ENCODE results near the gene PTH. TPM values are rescaled to one million over a fixed set of nuclear protein-coding genes. Genes with fewer than 3 reads are reported as not detected.

Gene PTH
- polyA plus RNA-seq, 1 donor, result not detected

DNA sequence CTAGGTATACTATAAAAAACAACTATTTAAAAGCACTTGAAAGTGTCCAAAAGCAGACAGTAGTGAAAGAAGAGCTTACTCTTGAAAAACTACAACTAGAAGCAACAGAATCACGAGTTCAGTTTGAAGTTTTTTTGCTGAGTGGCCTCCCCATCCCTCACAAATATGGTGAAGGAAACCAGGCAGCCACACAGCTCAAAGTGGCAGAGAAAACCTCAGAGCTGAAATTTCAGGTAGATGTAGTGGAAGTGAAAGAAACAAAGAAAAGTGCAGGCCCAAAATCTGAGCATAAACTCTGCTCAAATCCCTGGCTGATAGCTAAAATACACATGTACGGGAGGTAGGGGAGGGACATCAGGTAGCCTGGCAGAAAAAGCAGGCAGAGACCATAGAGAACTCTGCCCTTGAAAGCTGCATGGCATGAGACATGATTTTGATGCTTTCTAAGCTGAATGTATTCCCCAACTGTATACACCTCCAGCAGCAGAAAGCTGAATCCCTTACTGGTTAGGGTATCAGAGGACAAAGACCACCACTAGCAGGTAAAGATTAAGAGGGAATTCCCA lies 44.9 kb downstream of the PTH start:
- WGBS (ENCODE audit: insufficient coverage, low lambda C conversion rate), result no CpG with 5 or more reads among the region's 2 CpGs
- Histone ChIP-seq H3K36me3 (ENCODE audit: control insufficient read depth, insufficient read depth, low read length) (no peaks in the 10 kb centered on the region), H3K4me3 (ENCODE audit: low read length) (no peak overlapping the region), H3K27me3 (ENCODE audit: control insufficient read depth, insufficient read depth, low read length) (no peaks in the 10 kb centered on the region), H3K4me1 (ENCODE audit: control insufficient read depth, insufficient read depth, low read length) (no peaks in the 10 kb centered on the region), H3K9me3 (ENCODE audit: control insufficient read depth, low read depth, low read length) (no peaks in the 10 kb centered on the region), H3K27ac (ENCODE audit: low read length) (no peak overlapping the region)
- no peak for DNase-seq

DNA sequence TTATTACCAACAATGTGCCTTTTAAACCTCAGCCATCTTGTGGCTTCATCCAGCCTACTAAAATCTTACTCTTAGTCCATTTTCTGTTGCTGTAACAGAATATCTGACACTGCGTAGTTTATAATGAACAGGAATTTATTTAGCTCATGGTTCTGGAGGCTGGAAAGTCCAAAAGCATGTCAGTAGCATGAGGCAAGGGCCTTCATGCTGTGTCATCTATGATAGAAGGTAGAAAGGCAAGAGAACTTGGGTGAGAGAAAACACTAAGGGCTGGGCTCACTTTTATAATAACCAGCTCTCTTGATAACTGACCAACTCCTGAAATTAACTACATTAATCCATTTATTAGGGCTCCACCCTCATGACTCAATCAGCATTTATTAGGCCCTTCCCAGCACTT lies 46.3 kb downstream of the PTH start:
- Histone ChIP-seq H3K36me3 (ENCODE audit: control insufficient read depth, insufficient read depth, low read length) (no peaks in the 10 kb centered on the region), H3K27me3 (ENCODE audit: control insufficient read depth, insufficient read depth, low read length) (no peaks in the 10 kb centered on the region), H3K4me1 (ENCODE audit: control insufficient read depth, insufficient read depth, low read length) (no peaks in the 10 kb centered on the region), H3K27ac (ENCODE audit: low read length) (no peak overlapping the region), H3K9me3 (ENCODE audit: control insufficient read depth, low read depth, low read length) (no peaks in the 10 kb centered on the region), H3K4me3 (ENCODE audit: low read length) (no peak overlapping the region)
- no CpG with 5 or more reads among the region's 1 CpG for WGBS (ENCODE audit: insufficient coverage, low lambda C conversion rate)
- DNase-seq, result no peak

DNA sequence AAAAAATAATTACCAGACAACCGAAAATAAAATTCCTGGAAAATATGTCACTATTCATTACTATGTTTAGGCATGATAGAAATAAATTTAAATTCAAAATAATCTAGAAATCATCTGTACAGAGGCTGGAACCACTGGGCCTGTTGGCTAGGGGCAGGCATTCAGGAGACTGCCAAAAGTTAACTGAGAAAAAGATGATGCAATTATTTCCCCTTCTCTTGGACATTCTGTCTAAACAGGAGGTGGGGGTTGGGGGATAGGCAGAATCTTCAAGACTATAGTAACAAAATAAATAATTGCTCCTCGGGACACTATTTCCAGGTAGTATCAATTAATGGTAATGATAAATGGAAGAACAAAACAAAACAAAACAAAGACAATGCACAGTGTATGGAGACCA lies 46.9 kb downstream of the PTH start:
- Histone ChIP-seq H3K36me3 (ENCODE audit: control insufficient read depth, insufficient read depth, low read length) (no peaks in the 10 kb centered on the region), H3K27ac (ENCODE audit: low read length) (no peak overlapping the region), H3K27me3 (ENCODE audit: control insufficient read depth, insufficient read depth, low read length) (no peaks in the 10 kb centered on the region), H3K9me3 (ENCODE audit: control insufficient read depth, low read depth, low read length) (no peaks in the 10 kb centered on the region), H3K4me3 (ENCODE audit: low read length) (no peak overlapping the region), H3K4me1 (ENCODE audit: control insufficient read depth, insufficient read depth, low read length) (no peaks in the 10 kb centered on the region)
- 100% methylated on average over 1 of the region's 2 CpGs for WGBS (ENCODE audit: insufficient coverage, low lambda C conversion rate)
- DNase-seq, result no peak

DNA sequence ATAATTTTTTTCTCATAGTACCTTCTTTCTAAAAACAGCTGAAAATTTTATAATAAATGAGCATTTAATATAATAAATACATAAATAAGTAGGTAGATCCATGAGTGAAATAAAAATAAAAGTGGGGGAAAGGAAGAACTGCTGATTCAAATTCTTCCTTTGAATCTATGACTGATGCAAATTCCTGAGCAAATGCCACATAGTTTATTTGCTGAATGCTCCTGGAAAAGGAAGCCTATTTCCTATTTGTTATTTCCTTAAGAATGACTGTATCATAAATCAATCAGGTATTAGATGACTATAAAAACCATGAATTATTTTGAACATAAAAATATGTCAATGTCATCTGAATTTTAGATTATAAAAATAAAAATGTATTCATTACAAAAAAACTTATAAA lies 49.4 kb downstream of the PTH start:
- Histone ChIP-seq H3K4me1 (ENCODE audit: control insufficient read depth, insufficient read depth, low read length) (no peaks in the 10 kb centered on the region), H3K9me3 (ENCODE audit: control insufficient read depth, low read depth, low read length) (no peaks in the 10 kb centered on the region), H3K36me3 (ENCODE audit: control insufficient read depth, insufficient read depth, low read length) (no peaks in the 10 kb centered on the region), H3K27ac (ENCODE audit: low read length) (no peak overlapping the region), H3K4me3 (ENCODE audit: low read length) (no peak overlapping the region), H3K27me3 (ENCODE audit: control insufficient read depth, insufficient read depth, low read length) (no peaks in the 10 kb centered on the region)
- DNase-seq, result no peak

DNA sequence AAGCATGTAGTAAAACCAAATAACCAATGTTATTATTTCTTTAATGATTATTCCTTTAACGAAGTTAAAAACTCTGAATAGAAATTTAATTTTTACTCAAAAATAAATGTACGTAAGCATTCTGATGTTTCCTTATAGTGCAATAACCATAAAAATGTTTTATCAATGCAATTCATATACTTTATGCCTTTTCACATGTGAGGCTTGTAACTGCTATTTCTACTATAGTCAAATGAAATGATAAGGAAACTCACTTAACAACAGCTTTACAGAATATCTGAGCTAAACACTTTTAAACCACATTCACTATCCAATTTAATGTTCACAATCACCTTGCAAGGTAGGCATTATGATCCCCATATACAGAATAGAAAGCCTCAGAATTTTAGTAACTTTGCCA lies 50.2 kb downstream of the PTH start:
- H3K4me3 ChIP-seq (ENCODE audit: low read length), result no peak overlapping the region
- H3K27ac ChIP-seq (ENCODE audit: low read length), result no peak overlapping the region
- H3K9me3 ChIP-seq (ENCODE audit: control insufficient read depth, low read depth, low read length), result no peaks in the 10 kb centered on the region
- no peak for DNase-seq
- no peaks in the 10 kb centered on the region for H3K27me3 ChIP-seq (ENCODE audit: control insufficient read depth, insufficient read depth, low read length)
- WGBS (ENCODE audit: insufficient coverage, low lambda C conversion rate), result 78% methylated on average over 2 of the region's 2 CpGs
- no peaks in the 10 kb centered on the region for H3K36me3 ChIP-seq (ENCODE audit: control insufficient read depth, insufficient read depth, low read length)
- H3K4me1 ChIP-seq (ENCODE audit: control insufficient read depth, insufficient read depth, low read length), result no peaks in the 10 kb centered on the region

Other genes with a start within 250 kb of the PTH start
- gene BMAL1, start 218.2 kb downstream of the PTH start, polyA plus RNA-seq, result 7.6 TPM
- 22.6 TPM for gene BTBD10, start 32.8 kb downstream of the PTH start, polyA plus RNA-seq
- gene FAR1, start 172.7 kb upstream of the PTH start, polyA plus RNA-seq, result 67.8 TPM